HepG2 (cell line): ENCODE results near the gene MYL11. TPM values are rescaled to one million over a fixed set of nuclear protein-coding genes. Genes with fewer than 3 reads are reported as not detected.
A peak's percentile ranks its signal among the peaks of the same experiment; 100 is the strongest.

Experiments
- NCOA2 ChIP-seq: sonication (generic); formaldehyde crosslinking; IDR thresholded peaks from 2 replicates; pipeline ENCODE4 v1.8.0; 2022; ENCODE audit warnings: inconsistent platforms
- NFKBIZ ChIP-seq: IDR thresholded peaks from 2 replicates; pipeline ENCODE4 v1.6.1; 2018; ENCODE audit warnings: missing genetic modification reagents, missing compliant biosample characterization
- TAF1 ChIP-seq: sonication (generic); formaldehyde crosslinking; IDR thresholded peaks from 2 replicates; pipeline ENCODE4 v1.4.0; 2020; ENCODE audit warnings: missing genetic modification reagents
- TBX2 ChIP-seq: sonication (generic); formaldehyde crosslinking; IDR thresholded peaks from 2 replicates; pipeline ENCODE4 v1.5.0; 2020; ENCODE audit warnings: missing genetic modification reagents, mild to moderate bottlenecking, borderline replicate concordance
- ZNF225 ChIP-seq: sonication (generic); formaldehyde crosslinking; IDR thresholded peaks from 2 replicates; pipeline ENCODE4 v1.4.0; 2020; ENCODE audit warnings: mild to moderate bottlenecking, missing genetic modification reagents
- ZNF337 ChIP-seq: sonication (generic); formaldehyde crosslinking; IDR thresholded peaks from 2 replicates; pipeline ENCODE4 v1.5.1; 2020; ENCODE audit warnings: missing genetic modification reagents, low read depth, mild to moderate bottlenecking, borderline replicate concordance
- ZNF441 ChIP-seq: sonication (generic); formaldehyde crosslinking; IDR thresholded peaks from 2 replicates; pipeline ENCODE4 v1.7.0; 2021; ENCODE audit warnings: missing genetic modification reagents, borderline replicate concordance
- ZNF552 ChIP-seq: sonication (generic); formaldehyde crosslinking; IDR thresholded peaks from 2 replicates; pipeline ENCODE4 v1.9.0; 2022; ENCODE audit warnings: missing genetic modification reagents, mild to moderate bottlenecking, borderline replicate concordance
- ZNF569 ChIP-seq: sonication (generic); formaldehyde crosslinking; IDR thresholded peaks from 2 replicates; pipeline ENCODE4 v1.5.0; 2020; ENCODE audit warnings: mild to moderate bottlenecking, missing genetic modification reagents, moderate library complexity, borderline replicate concordance
- ZNF619 ChIP-seq: sonication (generic); formaldehyde crosslinking; IDR thresholded peaks from 2 replicates; pipeline ENCODE4 v1.4.0; 2020; ENCODE audit warnings: mild to moderate bottlenecking, missing genetic modification reagents
- ZNF746 ChIP-seq: sonication (generic); formaldehyde crosslinking; IDR thresholded peaks from 2 replicates; pipeline ENCODE4 v1.8.0; 2022; ENCODE audit warnings: mild to moderate bottlenecking, missing genetic modification reagents
- ZSCAN21 ChIP-seq: sonication (generic); formaldehyde crosslinking; IDR thresholded peaks from 2 replicates; pipeline ENCODE4 v1.8.0; 2022; ENCODE audit warnings: mild to moderate bottlenecking, missing genetic modification reagents, moderate library complexity, borderline replicate concordance
- polyA plus RNA-seq, 8 experiments: library from polyadenylated mRNA; depleted of rRNA in 3 of 8; stranded (reverse) in 7 of 8; unstranded in 1 of 8; fragments of >200 nt; fragmentation: Illumina TruSeq in 4 of 8; extraction: Trizol in 4 of 8; gene quantifications; 2 replicates each; pipeline versions ENCODE4 v1.2.1 to v1.2.3, GENCODE V29; 2011 to 2016; ENCODE audit warnings: low read depth in 4 of 8, missing spikeins in 1 of 8, mixed read lengths in 1 of 8; ENCODE audit not compliant: insufficient read depth in 1 of 8
- total RNA-seq, 5 experiments: library from RNA; depleted of rRNA; stranded (reverse); fragments of >200 nt; fragmentation: Illumina TruSeq; extraction: Trizol; gene quantifications; 2 replicates each; pipeline ENCODE4 v1.2.3, GENCODE V29; 2016; ENCODE audit warnings: low read depth in 1 of 5
- TF ChIP-seq, protein P1 (sequence below): sonication (generic); formaldehyde crosslinking; IDR thresholded peaks from 2 replicates; pipeline ENCODE4 v1.4.0; 2020; ENCODE audit warnings: missing genetic modification reagents, borderline replicate concordance
- TF ChIP-seq, protein P2 (sequence below): sonication (generic); formaldehyde crosslinking; IDR thresholded peaks from 2 replicates; pipeline ENCODE4 v1.4.0; 2020; ENCODE audit warnings: missing genetic modification reagents
- TF ChIP-seq, protein P3 (sequence below), 2 experiments: fragments of 450-650 bp in 1 of 2; sonication (generic) in 1 of 2; formaldehyde crosslinking in 1 of 2; IDR thresholded peaks; 2 replicates each; pipeline versions ENCODE4 v1.6.1 to v1.8.0; 2016 to 2022; ENCODE audit warnings: antibody characterized with exemption in 1 of 2, mild to moderate bottlenecking in 1 of 2, missing genetic modification reagents in 1 of 2
- TF ChIP-seq, protein P4 (sequence below): sonication (generic); formaldehyde crosslinking; IDR thresholded peaks from 2 replicates; pipeline ENCODE4 v1.8.1; 2023; ENCODE audit warnings: mild to moderate bottlenecking, missing genetic modification reagents

MYL11 gene
- total and polyA plus RNA-seq, 2 of the 13 experiments (the other 11 are each of a cell fraction or from before 2014, with no cell fraction given) = not detected

DNA sequence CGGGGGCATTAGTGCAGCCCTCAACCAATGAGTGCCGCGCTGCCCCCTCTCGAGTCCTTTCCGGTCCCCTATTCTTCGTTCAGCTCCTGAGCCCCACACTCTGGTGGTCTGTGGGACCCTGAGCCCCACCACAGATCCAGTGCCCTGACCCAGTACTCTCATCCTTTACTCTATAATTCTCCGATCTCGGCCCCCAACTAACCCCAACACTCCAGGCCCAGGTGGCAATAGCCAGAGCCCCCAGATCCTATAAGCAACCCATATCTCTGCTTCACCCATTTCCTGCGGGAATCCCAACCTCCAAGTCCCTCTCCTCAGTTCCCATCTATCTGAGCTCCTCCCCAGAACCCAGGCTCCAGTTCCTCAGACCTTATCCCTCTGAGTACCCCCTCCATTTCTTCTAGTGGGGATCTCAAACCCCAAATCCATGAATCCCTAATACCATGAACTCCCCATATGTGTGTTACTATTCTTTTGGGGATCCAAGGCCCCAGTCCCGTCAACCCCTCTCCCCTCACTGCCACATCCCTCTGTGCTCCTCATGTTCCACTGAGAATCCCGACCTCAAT lies 3.3 kb upstream of the MYL11 start (continued):
- TF ChIP-seq, protein P1, sequence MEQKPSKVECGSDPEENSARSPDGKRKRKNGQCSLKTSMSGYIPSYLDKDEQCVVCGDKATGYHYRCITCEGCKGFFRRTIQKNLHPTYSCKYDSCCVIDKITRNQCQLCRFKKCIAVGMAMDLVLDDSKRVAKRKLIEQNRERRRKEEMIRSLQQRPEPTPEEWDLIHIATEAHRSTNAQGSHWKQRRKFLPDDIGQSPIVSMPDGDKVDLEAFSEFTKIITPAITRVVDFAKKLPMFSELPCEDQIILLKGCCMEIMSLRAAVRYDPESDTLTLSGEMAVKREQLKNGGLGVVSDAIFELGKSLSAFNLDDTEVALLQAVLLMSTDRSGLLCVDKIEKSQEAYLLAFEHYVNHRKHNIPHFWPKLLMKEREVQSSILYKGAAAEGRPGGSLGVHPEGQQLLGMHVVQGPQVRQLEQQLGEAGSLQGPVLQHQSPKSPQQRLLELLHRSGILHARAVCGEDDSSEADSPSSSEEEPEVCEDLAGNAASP (CRISPR knock-in tag) = 0 out of 2 replicates have a peak, but pooled peaks have one; percentile 2
- TF ChIP-seq ZNF569 (no peak), TBX2 (CRISPR knock-in tag) (peak; percentile 53), ZNF619 (0 out of 2 replicates have a peak, but pooled peaks have one; percentile 51), ZNF441 (0 out of 2 replicates have a peak, but pooled peaks have one; percentile 27), NCOA2 (CRISPR knock-in tag) (peak; percentile 7; the same call in 1 of the 2 replicates), ZNF225 (CRISPR knock-in tag) (no peak), TAF1 (CRISPR knock-in tag) (peak; percentile 9; the same call in 1 of the 2 replicates), ZNF552 (CRISPR knock-in tag) (no peak), ZNF337 (CRISPR knock-in tag) (no peak), ZSCAN21 (0 out of 2 replicates have a peak, but pooled peaks have one; percentile 31), NFKBIZ (CRISPR knock-in tag) (0 out of 2 replicates have a peak, but pooled peaks have one; percentile 15), ZNF746 (CRISPR knock-in tag) (0 out of 2 replicates have a peak, but pooled peaks have one; percentile 31)
- TF ChIP-seq, protein P2, sequence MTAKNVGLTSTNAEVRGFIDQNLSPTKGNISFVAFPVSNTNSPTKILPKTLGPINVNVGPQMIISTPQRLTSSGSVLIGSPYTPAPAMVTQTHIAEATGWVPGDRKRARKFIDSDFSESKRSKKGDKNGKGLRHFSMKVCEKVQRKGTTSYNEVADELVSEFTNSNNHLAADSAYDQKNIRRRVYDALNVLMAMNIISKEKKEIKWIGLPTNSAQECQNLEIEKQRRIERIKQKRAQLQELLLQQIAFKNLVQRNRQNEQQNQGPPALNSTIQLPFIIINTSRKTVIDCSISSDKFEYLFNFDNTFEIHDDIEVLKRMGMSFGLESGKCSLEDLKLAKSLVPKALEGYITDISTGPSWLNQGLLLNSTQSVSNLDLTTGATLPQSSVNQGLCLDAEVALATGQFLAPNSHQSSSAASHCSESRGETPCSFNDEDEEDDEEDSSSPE (CRISPR knock-in tag) = no peak
- TF ChIP-seq, protein P3, sequence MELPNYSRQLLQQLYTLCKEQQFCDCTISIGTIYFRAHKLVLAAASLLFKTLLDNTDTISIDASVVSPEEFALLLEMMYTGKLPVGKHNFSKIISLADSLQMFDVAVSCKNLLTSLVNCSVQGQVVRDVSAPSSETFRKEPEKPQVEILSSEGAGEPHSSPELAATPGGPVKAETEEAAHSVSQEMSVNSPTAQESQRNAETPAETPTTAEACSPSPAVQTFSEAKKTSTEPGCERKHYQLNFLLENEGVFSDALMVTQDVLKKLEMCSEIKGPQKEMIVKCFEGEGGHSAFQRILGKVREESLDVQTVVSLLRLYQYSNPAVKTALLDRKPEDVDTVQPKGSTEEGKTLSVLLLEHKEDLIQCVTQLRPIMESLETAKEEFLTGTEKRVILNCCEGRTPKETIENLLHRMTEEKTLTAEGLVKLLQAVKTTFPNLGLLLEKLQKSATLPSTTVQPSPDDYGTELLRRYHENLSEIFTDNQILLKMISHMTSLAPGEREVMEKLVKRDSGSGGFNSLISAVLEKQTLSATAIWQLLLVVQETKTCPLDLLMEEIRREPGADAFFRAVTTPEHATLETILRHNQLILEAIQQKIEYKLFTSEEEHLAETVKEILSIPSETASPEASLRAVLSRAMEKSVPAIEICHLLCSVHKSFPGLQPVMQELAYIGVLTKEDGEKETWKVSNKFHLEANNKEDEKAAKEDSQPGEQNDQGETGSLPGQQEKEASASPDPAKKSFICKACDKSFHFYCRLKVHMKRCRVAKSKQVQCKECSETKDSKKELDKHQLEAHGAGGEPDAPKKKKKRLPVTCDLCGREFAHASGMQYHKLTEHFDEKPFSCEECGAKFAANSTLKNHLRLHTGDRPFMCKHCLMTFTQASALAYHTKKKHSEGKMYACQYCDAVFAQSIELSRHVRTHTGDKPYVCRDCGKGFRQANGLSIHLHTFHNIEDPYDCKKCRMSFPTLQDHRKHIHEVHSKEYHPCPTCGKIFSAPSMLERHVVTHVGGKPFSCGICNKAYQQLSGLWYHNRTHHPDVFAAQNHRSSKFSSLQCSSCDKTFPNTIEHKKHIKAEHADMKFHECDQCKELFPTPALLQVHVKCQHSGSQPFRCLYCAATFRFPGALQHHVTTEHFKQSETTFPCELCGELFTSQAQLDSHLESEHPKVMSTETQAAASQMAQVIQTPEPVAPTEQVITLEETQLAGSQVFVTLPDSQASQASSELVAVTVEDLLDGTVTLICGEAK (IDR thresholded peaks at IDR 0.05) = no peak
- TF ChIP-seq, protein P3 (CRISPR knock-in tag; IDR thresholded peaks at IDR 0.05) = 0 out of 2 replicates have a peak, but pooled peaks have one; percentile 26
- TF ChIP-seq, protein P4, sequence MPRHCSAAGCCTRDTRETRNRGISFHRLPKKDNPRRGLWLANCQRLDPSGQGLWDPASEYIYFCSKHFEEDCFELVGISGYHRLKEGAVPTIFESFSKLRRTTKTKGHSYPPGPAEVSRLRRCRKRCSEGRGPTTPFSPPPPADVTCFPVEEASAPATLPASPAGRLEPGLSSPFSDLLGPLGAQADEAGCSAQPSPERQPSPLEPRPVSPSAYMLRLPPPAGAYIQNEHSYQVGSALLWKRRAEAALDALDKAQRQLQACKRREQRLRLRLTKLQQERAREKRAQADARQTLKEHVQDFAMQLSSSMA = no peak
